SU-DHL-6 (cell line): ENCODE measurements around the gene PLCH1.

Experiments
- H2AFZ ChIP-seq: fragments of 200-600 bp; sonication (generic); 2 replicates; pipeline ENCODE4 v1.6.1; 2014; ENCODE audit warnings: low read depth, mild to moderate bottlenecking, moderate library complexity, mixed read lengths, antibody characterized with exemption, low read length; ENCODE audit not compliant: severe bottlenecking
- H3F3A ChIP-seq: fragments of 200-600 bp; shearing (Covaris generic); 2 replicates; pipeline ENCODE4 v1.6.0; 2016; ENCODE audit warnings: antibody characterized with exemption, mild to moderate bottlenecking; ENCODE audit not compliant: insufficient read depth
- H3K27ac ChIP-seq: fragments of 200-600 bp; sonication (generic); 2 replicates; pipeline ENCODE4 v1.5.1; 2016; ENCODE audit warnings: low read depth, mild to moderate bottlenecking, low read length, moderate library complexity, mixed read lengths
- H3K27me3 ChIP-seq: fragments of 200-600 bp; sonication (generic), shearing (Covaris generic); 2 replicates; pipeline ENCODE4 v1.6.0; 2014; ENCODE audit warnings: mild to moderate bottlenecking, low read length
- H3K36me3 ChIP-seq: fragments of 200-600 bp; sonication (generic); 2 replicates; pipeline ENCODE4 v1.6.1; 2014; ENCODE audit warnings: mild to moderate bottlenecking, low read length, mixed read lengths
- H3K4me2 ChIP-seq: fragments of 300-600, 200-600 bp; shearing (Covaris generic), sonication (generic); 2 replicates; pipeline ENCODE4 v1.6.0; 2014; ENCODE audit warnings: low read length, low read depth, mild to moderate bottlenecking; ENCODE audit not compliant: poor library complexity, severe bottlenecking
- H3K4me3 ChIP-seq: fragments of 200-600 bp; sonication (generic); 2 replicates; pipeline ENCODE4 v1.5.1; 2014; ENCODE audit warnings: antibody characterized with exemption, low read length, mild to moderate bottlenecking, mixed read lengths; ENCODE audit not compliant: insufficient read depth, poor library complexity, severe bottlenecking
- H3K79me2 ChIP-seq: fragments of 200-600 bp; sonication (generic); 2 replicates; pipeline ENCODE4 v1.6.1; 2014; ENCODE audit warnings: mild to moderate bottlenecking, low read length, moderate library complexity; ENCODE audit not compliant: insufficient read depth
- H3K9ac ChIP-seq: fragments of 200-600 bp; sonication (generic); 2 replicates; pipeline ENCODE4 v1.7.0; 2014; ENCODE audit warnings: mild to moderate bottlenecking, low read length
- H3K9me2 ChIP-seq: fragments of 200-600 bp; sonication (generic); replicated peaks from 2 replicates; pipeline ENCODE4 v1.6.1; 2014; ENCODE audit warnings: low read length; ENCODE audit not compliant: insufficient read depth
- H3K9me3 ChIP-seq: fragments of 200-600 bp; sonication (generic); 2 replicates; pipeline ENCODE4 v1.6.1; 2014; ENCODE audit warnings: low read length, mixed read lengths; ENCODE audit not compliant: insufficient read depth
- H4K20me1 ChIP-seq: fragments of 200-600 bp; sonication (generic); 2 replicates; pipeline ENCODE4 v1.6.1; 2014; ENCODE audit warnings: low read depth, mild to moderate bottlenecking, antibody characterized with exemption, low read length, moderate library complexity, mixed read lengths
- CTCF ChIP-seq: fragments of 200-600 bp; sonication (generic); IDR thresholded peaks from one replicate; pipeline ENCODE4 v1.5.1; 2017; ENCODE audit warnings: antibody characterized with exemption, mild to moderate bottlenecking, low read length, moderate library complexity; ENCODE audit not compliant: insufficient read depth, poor library complexity, severe bottlenecking
- EZH2phosphoT487 ChIP-seq: fragments of 200-600 bp; sonication (generic), shearing (Covaris generic); conservative IDR thresholded peaks from 2 replicates; pipeline ENCODE4 v1.6.1; 2018; ENCODE audit warnings: mild to moderate bottlenecking, antibody characterized with exemption, low read length, moderate library complexity, mixed read lengths

The PLCH1 gene

GRCh38 chr3:155494332-155494731, 250.5 kb downstream of the PLCH1 start:
- Histone ChIP-seq H3K36me3 (no peaks in the 10 kb centered on the region), H4K20me1 (no peaks in the 10 kb centered on the region), H3K9ac (no peak overlapping the region), H3K79me2 (no peaks in the 10 kb centered on the region), H3K9me2 (no peaks in the 10 kb centered on the region), H3K27me3 (no peaks in the 10 kb centered on the region), H3K4me2 (no peak overlapping the region), H3F3A (no peaks in the 10 kb centered on the region), H3K9me3 (no peaks in the 10 kb centered on the region), H3K27ac (no peak overlapping the region), H3K4me3 (no peak overlapping the region), H2AFZ (no peak overlapping the region)
- TF ChIP-seq EZH2phosphoT487: no peak

GRCh38 chr3:155492841-155493240, 252.0 kb downstream of the PLCH1 start:
- no peak overlapping the region for H3K9ac ChIP-seq
- no peaks in the 10 kb centered on the region for H3K9me3 ChIP-seq
- H4K20me1 ChIP-seq: no peaks in the 10 kb centered on the region
- H3K4me2 ChIP-seq: no peak overlapping the region
- H3K36me3 ChIP-seq: no peaks in the 10 kb centered on the region
- H3K4me3 ChIP-seq: no peak overlapping the region
- H3F3A ChIP-seq: no peaks in the 10 kb centered on the region
- H3K79me2 ChIP-seq: no peaks in the 10 kb centered on the region
- no peaks in the 10 kb centered on the region for H3K9me2 ChIP-seq
- no peak for TF ChIP-seq EZH2phosphoT487
- TF ChIP-seq CTCF: no peak
- H2AFZ ChIP-seq: no peak overlapping the region
- H3K27me3 ChIP-seq: no peaks in the 10 kb centered on the region
- H3K27ac ChIP-seq: no peak overlapping the region

- Histone ChIP-seq H3K36me3 (no peaks in the 10 kb centered on the region), H3K79me2 (no peaks in the 10 kb centered on the region)
- TF ChIP-seq EZH2phosphoT487 (no peak), CTCF (no peak)
These were observed 253.2 kb downstream of the PLCH1 start for GRCh38 chr3:155491696-155492095.

GRCh38 chr3:155488671-155489070, 256.2 kb downstream of the PLCH1 start:
- Histone ChIP-seq H3K79me2 (no peaks in the 10 kb centered on the region), H3K27me3 (no peaks in the 10 kb centered on the region), H3K4me3 (no peak overlapping the region), H3K9me2 (no peaks in the 10 kb centered on the region), H2AFZ (no peak overlapping the region), H3F3A (no peaks in the 10 kb centered on the region), H4K20me1 (no peaks in the 10 kb centered on the region), H3K9me3 (no peaks in the 10 kb centered on the region), H3K27ac (no peak overlapping the region), H3K9ac (no peak overlapping the region), H3K36me3 (no peaks in the 10 kb centered on the region), H3K4me2 (no peak overlapping the region)
- TF ChIP-seq EZH2phosphoT487 (no peak), CTCF (no peak)

More at GRCh38 chr3:155491696-155492095, 253.2 kb downstream of the PLCH1 start:
- no peak overlapping the region for H3K27ac ChIP-seq
- no peaks in the 10 kb centered on the region for H3F3A ChIP-seq
- no peaks in the 10 kb centered on the region for H3K9me3 ChIP-seq
- no peak overlapping the region for H3K4me2 ChIP-seq
- H3K9ac ChIP-seq: no peak overlapping the region
- H4K20me1 ChIP-seq: no peaks in the 10 kb centered on the region
- no peak overlapping the region for H3K4me3 ChIP-seq
- no peaks in the 10 kb centered on the region for H3K27me3 ChIP-seq
- H2AFZ ChIP-seq: no peak overlapping the region
- H3K9me2 ChIP-seq: no peaks in the 10 kb centered on the region
